HG03066 (cell line): ENCODE results near the gene EPHB2.

Experiments
- ATAC-seq: cut with Tn5 transposase; IDR thresholded peaks from one replicate; pipeline ENCODE4 v1.9.1; 2021; ENCODE audit warnings: low read depth; ENCODE audit not compliant: unreplicated experiment

EPHB2 gene

GRCh38 chr1:22747735-22748073 is 37.1 kb downstream of the EPHB2 start:
- ATAC-seq, result no peak

- no peak for ATAC-seq
Measured at GRCh38 chr1:22749503-22749902, 38.9 kb downstream of the EPHB2 start.

- no peak for ATAC-seq
Measured at GRCh38 chr1:22749919-22750684, 39.5 kb downstream of the EPHB2 start.

- ATAC-seq, result no peak
Measured at GRCh38 chr1:22750685-22751051, 40.0 kb downstream of the EPHB2 start.

- no peak for ATAC-seq
Measured at GRCh38 chr1:22751124-22751531, 40.5 kb downstream of the EPHB2 start.

- ATAC-seq, result no peak
Measured at GRCh38 chr1:22752339-22752738, 41.7 kb downstream of the EPHB2 start.

GRCh38 chr1:22753481-22753971 is 42.9 kb downstream of the EPHB2 start:
- ATAC-seq, result no peak

- ATAC-seq, result peak; percentile 77
Measured at GRCh38 chr1:22754106-22754768, 43.6 kb downstream of the EPHB2 start.

- no peak for ATAC-seq
Measured at GRCh38 chr1:22754824-22755223, 44.2 kb downstream of the EPHB2 start.

- no peak for ATAC-seq
Measured at GRCh38 chr1:22755641-22756040, 45.0 kb downstream of the EPHB2 start.

- ATAC-seq, result no peak
Measured at GRCh38 chr1:22756125-22756735, 45.6 kb downstream of the EPHB2 start.

- no peak for ATAC-seq
Measured at GRCh38 chr1:22760455-22760854, 49.8 kb downstream of the EPHB2 start.

GRCh38 chr1:22761101-22761500 is 50.5 kb downstream of the EPHB2 start:
- ATAC-seq, result no peak

GRCh38 chr1:22761821-22762220 is 51.2 kb downstream of the EPHB2 start:
- no peak for ATAC-seq

- no peak for ATAC-seq
Measured at GRCh38 chr1:22763487-22764200, 53.0 kb downstream of the EPHB2 start.

- ATAC-seq, result no peak
Measured at GRCh38 chr1:22767852-22768251, 57.2 kb downstream of the EPHB2 start.

GRCh38 chr1:22769932-22770331 is 59.3 kb downstream of the EPHB2 start:
- no peak for ATAC-seq

GRCh38 chr1:22772014-22772413 is 61.4 kb downstream of the EPHB2 start:
- no peak for ATAC-seq

GRCh38 chr1:22773981-22774832 is 63.6 kb downstream of the EPHB2 start:
- no peak for ATAC-seq

GRCh38 chr1:22774833-22775182 is 64.2 kb downstream of the EPHB2 start:
- ATAC-seq, result no peak
